GM12891 (cell line): ENCODE results near the gene BCAS1.

Experiments used
- POLR2AphosphoS5 ChIP-seq: IDR thresholded peaks from 2 replicates; pipeline ENCODE4 v1.6.1; 2011; ENCODE audit warnings: low read depth, low read length, control low read depth
- TAF1 ChIP-seq: IDR thresholded peaks from 2 replicates; pipeline ENCODE4 v1.6.1; 2011; ENCODE audit warnings: low read depth, low read length, control low read depth

- TF ChIP-seq TAF1 (no peak), POLR2AphosphoS5 (no peak)
Observed at GRCh38 chr20:53894707-53895384, 175.5 kb downstream of the BCAS1 start.
